ENCODE results near the gene COX6B1. TPM values are rescaled to one million over a fixed set of nuclear protein-coding genes. Genes with fewer than 3 reads are reported as not detected.

The COX6B1 gene
- total and polyA plus RNA-seq, 2 of the 8 experiments (the other 6 are each of a cell fraction or from before 2014, with no cell fraction given): 437 to 1,052 TPM

DNA sequence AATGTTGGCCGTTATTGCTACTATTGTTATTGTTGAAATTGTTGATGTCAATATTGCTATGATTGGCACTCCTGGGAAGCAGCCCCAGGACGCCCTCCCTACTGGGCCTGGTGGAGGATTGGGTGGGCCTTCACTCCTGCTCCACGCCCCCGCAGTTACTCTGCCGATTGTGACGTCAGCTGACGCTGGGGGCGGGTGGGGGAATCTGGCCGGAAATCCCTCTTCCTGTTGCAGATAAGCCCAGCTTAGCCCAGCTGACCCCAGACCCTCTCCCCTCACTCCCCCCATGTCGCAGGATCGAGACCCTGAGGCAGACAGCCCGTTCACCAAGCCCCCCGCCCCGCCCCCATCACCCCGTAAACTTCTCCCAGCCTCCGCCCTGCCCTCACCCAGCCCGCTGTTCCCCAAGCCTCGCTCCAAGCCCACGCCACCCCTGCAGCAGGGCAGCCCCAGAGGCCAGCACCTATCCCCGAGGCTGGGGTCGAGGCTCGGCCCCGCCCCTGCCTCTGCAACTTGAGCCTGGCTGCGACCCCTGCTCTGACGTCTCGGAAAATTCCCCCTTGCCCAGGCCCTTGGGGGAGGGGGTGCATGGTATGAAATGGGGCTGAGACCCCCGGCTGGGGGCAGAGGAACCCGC, 6.5 kb upstream of the COX6B1 start, which contains the start of gene ETV2:
TSS of gene ETV2 (plus strand) at position 231 of the 637 bp plus-strand sequence. CDS start 716 bp downstream, outside the sequence.
- H4K91ac ChIP-seq (replicated peaks; ENCODE audit: insufficient read length, low read length): peak within 1 kb of the TSS; percentile 83
- H3K27ac ChIP-seq (ENCODE audit: low read depth, low read length): no peak within 1 kb of the TSS
- H2BK5ac ChIP-seq (ENCODE audit: low read depth, low read length): peak within 1 kb of the TSS; percentile 13; the same call in 1 of the 2 replicates
- ChIA-PET POLR2A (ENCODE audit: partially characterized antibody) (interaction anchor here (0.6 to 2.5 kb wide), 7 partner anchors 8 to 236 kb away, joined by 3 to 7 read pairs (median 4); partner anchors contain the start of gene ATP4A), CTCF (ENCODE audit: partially characterized antibody) (interaction anchor here (1.0 to 1.5 kb wide), 2 partner anchors 11 to 28 kb away, joined by 4 read pairs; no protein-coding TSS in a partner anchor)
- peak within 1 kb of the TSS; percentile 75 for H4K8ac ChIP-seq (ENCODE audit: extremely low read depth, insufficient read depth, low read length)
- H3K9me3 ChIP-seq (ENCODE audit: insufficient read depth in 2 of 2, low read depth in 1 of 2, low read length in 1 of 2): no peaks in the 10 kb centered on the region
- H3K4me2 ChIP-seq (ENCODE audit: insufficient read depth in 1 of 2, low read depth in 2 of 2, low read length in 2 of 2): peak within 1 kb of the TSS; percentile 63 to 85
- no peaks in the 10 kb centered on the region for H3K79me2 ChIP-seq (ENCODE audit: control insufficient read depth in 1 of 2, insufficient read depth in 2 of 2, low read length in 2 of 2)
- peaks cover 0 to 2% of the 10 kb centered on the region in 2 experiments for H4K20me1 ChIP-seq (replicated peaks in 1 of 2; ENCODE audit: control insufficient read depth in 1 of 2, insufficient read depth in 2 of 2, low read length in 2 of 2)
- FAIRE-seq: no peak
- no peak within 1 kb of the TSS for H3K23ac ChIP-seq (ENCODE audit: insufficient read length)
- no peaks in the 10 kb centered on the region for H3K79me1 ChIP-seq (ENCODE audit: low read depth, low read length)
- peak within 1 kb of the TSS; percentile 43 for H2BK120ac ChIP-seq (replicated peaks; ENCODE audit: low read depth, low read length)
- peak within 1 kb of the TSS; percentile 72; the same call in 1 of the 2 replicates for H2BK20ac ChIP-seq (ENCODE audit: low read length)
- peak within 1 kb of the TSS in 1 of 4 experiments; percentile 20; a peak in 2 of 7 replicates for H3K9ac ChIP-seq (replicated peaks in 1 of 4; ENCODE audit: extremely low read depth in 1 of 4, low read depth in 3 of 4, low read length in 3 of 4)
- H2BK12ac ChIP-seq (ENCODE audit: low read depth, low read length): peak within 1 kb of the TSS; percentile 96
- peaks cover 7 to 30% (median 18%) of the 10 kb centered on the region in 4 experiments for H3K4me1 ChIP-seq (replicated peaks in 1 of 4; ENCODE audit: control insufficient read depth in 3 of 4, insufficient read depth in 4 of 4, low read length in 3 of 4)
- peak within 1 kb of the TSS; percentile 30 for H4K5ac ChIP-seq (ENCODE audit: insufficient read length, low read depth, low read length)
- peak within 1 kb of the TSS; percentile 15 for H3K18ac ChIP-seq (ENCODE audit: extremely low read depth, low read length)
- peak within 1 kb of the TSS; percentile 25; the same call in 1 of the 2 replicates for H2BK15ac ChIP-seq (ENCODE audit: low read length)
- H3K27me3 ChIP-seq (replicated peaks in 1 of 4; ENCODE audit: control insufficient read depth in 3 of 4, extremely low read depth in 1 of 4, insufficient read depth in 3 of 4, low read length in 3 of 4): peaks cover 0 to 6% (median 3%) of the 10 kb centered on the region in 4 experiments; a peak in 4 of 7 replicates
- 13% methylated on average over 17 of the region's 28 CpGs; no CpG with 5 or more reads in 1 of the 2 experiments for WGBS, 2 experiments (ENCODE audit: extremely low coverage in 1 of 2, insufficient coverage in 1 of 2, insufficient read length in 1 of 2, insufficient replicate concordance in 2 of 2, low coverage in 1 of 2, low lambda C conversion rate in 2 of 2, missing lambda C conversion rate in 1 of 2)
- H3K14ac ChIP-seq (ENCODE audit: insufficient read length): no peak within 1 kb of the TSS
- no peak within 1 kb of the TSS; the same call in 1 of the 2 replicates for H2AFZ ChIP-seq (ENCODE audit: low read length)
- H2AK5ac ChIP-seq (ENCODE audit: low read depth, low read length): 0 out of 2 replicates have a peak within 1 kb of the TSS, but pooled peaks have one; percentile 70
- peak in 1 of 2 experiments; percentile 80 for DNase-seq (ENCODE audit: low read depth in 1 of 2, low spot score in 2 of 2)
- peak within 1 kb of the TSS; percentile 50 for H3K56ac ChIP-seq (replicated peaks; ENCODE audit: insufficient read length, low read depth, low read length)
- H3K36me3 ChIP-seq (ENCODE audit: control insufficient read depth in 2 of 4, insufficient read depth in 4 of 4, low read length in 3 of 4): peaks cover 3 to 13% (median 6%) of the 10 kb centered on the region in 4 experiments; a peak in 5 of 8 replicates
- H3K4ac ChIP-seq (replicated peaks; ENCODE audit: insufficient read length, low read depth, low read length): peak within 1 kb of the TSS; percentile 87
- H3K23me2 ChIP-seq (ENCODE audit: low read depth, low read length): peaks cover 16% of the 10 kb centered on the region; the same call in 1 of the 2 replicates
- peak within 1 kb of the TSS; percentile 1 to 63 (median 23); a peak in 6 of 8 replicates for H3K4me3 ChIP-seq (ENCODE audit: extremely low read depth in 1 of 4, insufficient read depth in 2 of 4, low read depth in 3 of 4, low read length in 4 of 4)
- TF ChIP-seq POLR2AphosphoS5 (IDR thresholded peaks at IDR 0.05; ENCODE audit: low read depth, low read length) (0 out of 2 replicates have a peak, but pooled peaks have one; percentile 18), CREB1 (IDR thresholded peaks at IDR 0.05) (peak; percentile 92), TBP (IDR thresholded peaks at IDR 0.05; ENCODE audit: low read depth, low read length) (peak; percentile 47)
